Esophagus squamous epithelium (tissue), 4 donors: ENCODE data around the gene GMPPB.

Experiments used
- CTCF ChIP-seq, 6 experiments: fragments of 450-650 bp in 4 of 6; fragments of 200-600 bp in 2 of 6; sonication (generic) in 2 of 6; IDR thresholded peaks; one replicate each; pipeline ENCODE4 v1.5.1; 2016 to 2019; ENCODE audit warnings: antibody characterized with exemption in 6 of 6, mild to moderate bottlenecking in 4 of 6, moderate library complexity in 4 of 6
- POLR2A ChIP-seq, 4 donors: fragments of 450-650 bp; IDR thresholded peaks; one replicate each; pipeline ENCODE4 v1.6.1; 2017; ENCODE audit warnings: antibody characterized with exemption in 4 of 4, mild to moderate bottlenecking in 4 of 4, moderate library complexity in 3 of 4

GRCh38 chr3:49670940-49671290 is 52.8 kb downstream of the GMPPB start:
- no peak for TF ChIP-seq CTCF (IDR thresholded peaks at IDR 0.05)
- TF ChIP-seq POLR2A (IDR thresholded peaks at IDR 0.05): no peak
